ENCODE results near the gene SRXN1.

DNA sequence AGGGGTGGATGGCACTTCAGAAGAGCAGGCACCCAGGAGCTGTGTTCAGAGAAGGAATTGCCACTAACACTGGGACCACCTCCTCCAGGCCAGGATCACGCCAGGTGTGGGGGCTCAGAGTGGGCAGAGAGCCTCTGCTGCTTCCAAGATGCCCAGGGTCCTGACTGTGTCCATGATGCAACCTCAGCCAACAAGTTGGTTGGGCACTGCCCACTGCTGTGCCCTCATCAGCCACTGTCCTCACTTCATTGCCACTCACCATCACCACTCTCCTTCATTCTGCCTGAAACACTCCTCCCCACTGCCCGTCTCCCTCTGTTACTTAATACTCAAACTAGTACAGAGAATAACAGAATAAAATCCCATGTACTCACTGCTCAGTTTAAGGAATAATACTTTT lies 26.4 kb downstream of the SRXN1 start:
- no peak for TF ChIP-seq POLR2AphosphoS5 (IDR thresholded peaks at IDR 0.05; ENCODE audit: low read depth, low read length)
- TF ChIP-seq SIN3A (IDR thresholded peaks at IDR 0.05; ENCODE audit: borderline replicate concordance, insufficient read depth, low read length), result no peak
- TF ChIP-seq TAF1 (IDR thresholded peaks at IDR 0.05; ENCODE audit: borderline replicate concordance, insufficient read depth, low read length), result no peak
